ENCODE data around the gene NDUFS2.

- TF ChIP-seq CTCF (IDR thresholded peaks at IDR 0.05; ENCODE audit: low read length) (peak; percentile 37; the same call in 1 of the 2 replicates), EZH2 (IDR thresholded peaks at IDR 0.05; ENCODE audit: borderline replicate concordance, low read length) (no peak)
These were observed 27.7 kb downstream of the NDUFS2 start for GRCh38 chr1:161229896-161230295.
